Measurements from ENCODE around the gene TCF19. TPM values are rescaled to one million over a fixed set of nuclear protein-coding genes. Genes with fewer than 3 reads are reported as not detected.

TCF19 gene
- total RNA-seq, 1 experiment from 2014 or later = 49.5 TPM

GRCh38 chr6:31122791-31123706 lies 35.3 kb upstream of the TCF19 start:
- intact Hi-C loops (cut with micrococcal nuclease; ENCODE audit: unreplicated experiment) = no loop called here
- Mint-ChIP-seq H3K27me3 (ENCODE audit: unreplicated experiment) (no peaks in the 10 kb centered on the region), H3K27ac (ENCODE audit: unreplicated experiment) (peak overlapping the region; percentile 91), H3K36me3 (ENCODE audit: insufficient read depth, unreplicated experiment) (peaks cover 39% of the 10 kb centered on the region), H3K4me3 (ENCODE audit: low read depth, unreplicated experiment) (peak overlapping the region; percentile 42), H3K9me3 (ENCODE audit: low read depth, unreplicated experiment) (no peaks in the 10 kb centered on the region), H3K4me1 (ENCODE audit: low read depth, unreplicated experiment) (peaks cover 56% of the 10 kb centered on the region)
- BruUV-seq (replicated peaks) = no TSS peak
- DNase-seq = peak; percentile 99
- CTCF ChIA-PET = interaction anchor here (0.9 kb wide), 1 partner anchor 21 kb away, joined by 4 read pairs; no protein-coding TSS in a partner anchor
- TF ChIP-seq, protein P1, sequence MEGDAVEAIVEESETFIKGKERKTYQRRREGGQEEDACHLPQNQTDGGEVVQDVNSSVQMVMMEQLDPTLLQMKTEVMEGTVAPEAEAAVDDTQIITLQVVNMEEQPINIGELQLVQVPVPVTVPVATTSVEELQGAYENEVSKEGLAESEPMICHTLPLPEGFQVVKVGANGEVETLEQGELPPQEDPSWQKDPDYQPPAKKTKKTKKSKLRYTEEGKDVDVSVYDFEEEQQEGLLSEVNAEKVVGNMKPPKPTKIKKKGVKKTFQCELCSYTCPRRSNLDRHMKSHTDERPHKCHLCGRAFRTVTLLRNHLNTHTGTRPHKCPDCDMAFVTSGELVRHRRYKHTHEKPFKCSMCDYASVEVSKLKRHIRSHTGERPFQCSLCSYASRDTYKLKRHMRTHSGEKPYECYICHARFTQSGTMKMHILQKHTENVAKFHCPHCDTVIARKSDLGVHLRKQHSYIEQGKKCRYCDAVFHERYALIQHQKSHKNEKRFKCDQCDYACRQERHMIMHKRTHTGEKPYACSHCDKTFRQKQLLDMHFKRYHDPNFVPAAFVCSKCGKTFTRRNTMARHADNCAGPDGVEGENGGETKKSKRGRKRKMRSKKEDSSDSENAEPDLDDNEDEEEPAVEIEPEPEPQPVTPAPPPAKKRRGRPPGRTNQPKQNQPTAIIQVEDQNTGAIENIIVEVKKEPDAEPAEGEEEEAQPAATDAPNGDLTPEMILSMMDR (IDR thresholded peaks at IDR 0.05; ENCODE audit: unreplicated experiment) = no peak

GRCh38 chr6:31125162-31125561 lies 33.2 kb upstream of the TCF19 start:
- H3K27ac Mint-ChIP-seq (ENCODE audit: unreplicated experiment) = peak overlapping the region; percentile 56
- DNase-seq = peak; percentile 88

DNA sequence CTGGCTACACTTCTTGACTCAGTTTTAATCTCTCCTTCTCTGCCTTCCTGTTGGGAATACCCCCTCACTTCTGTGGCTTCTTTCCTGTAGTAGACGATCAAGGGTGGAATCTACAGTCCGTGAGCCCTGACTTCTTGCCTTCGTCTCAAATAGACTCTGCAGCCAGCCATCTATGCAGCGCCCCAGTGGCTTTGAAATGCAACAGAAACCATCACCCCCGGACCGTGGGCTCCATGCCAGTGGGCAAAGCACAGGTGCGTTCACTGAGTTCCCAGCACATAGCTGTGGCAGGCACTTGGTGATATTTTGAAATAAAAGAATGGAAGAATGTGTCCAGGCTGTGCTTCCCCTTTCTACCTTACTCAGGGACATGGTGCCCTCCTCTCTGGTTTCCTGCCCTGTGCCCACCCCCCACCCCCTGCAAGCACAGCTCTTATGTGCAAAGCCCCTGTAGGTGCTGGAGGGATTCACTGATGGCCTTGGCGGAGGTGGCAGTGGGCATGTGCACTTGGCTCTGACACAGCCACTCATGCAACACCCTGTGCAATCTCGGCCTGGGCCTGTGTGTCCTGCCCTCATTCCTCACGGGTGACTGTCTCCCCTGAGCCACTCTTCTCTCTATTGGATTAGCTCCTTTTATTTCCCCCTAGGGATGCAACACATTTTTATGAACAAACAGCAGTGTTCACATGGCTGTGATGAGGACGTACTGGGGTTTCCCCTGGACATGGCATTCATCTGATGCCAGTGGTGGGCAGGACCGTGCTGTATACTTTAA lies 32.6 kb upstream of the TCF19 start:
- DNase-seq = peak; percentile 67
- H3K4me1 Mint-ChIP-seq (ENCODE audit: low read depth, unreplicated experiment) = peaks cover 59% of the 10 kb centered on the region
- no peaks in the 10 kb centered on the region for H3K27me3 Mint-ChIP-seq (ENCODE audit: unreplicated experiment)
- no peaks in the 10 kb centered on the region for H3K9me3 Mint-ChIP-seq (ENCODE audit: low read depth, unreplicated experiment)
- H3K36me3 Mint-ChIP-seq (ENCODE audit: insufficient read depth, unreplicated experiment) = peaks cover 41% of the 10 kb centered on the region
- H3K4me3 Mint-ChIP-seq (ENCODE audit: low read depth, unreplicated experiment) = peak overlapping the region; percentile 15
- TF ChIP-seq, protein P1 (IDR thresholded peaks at IDR 0.05; ENCODE audit: unreplicated experiment) = no peak
- peak overlapping the region; percentile 56 for H3K27ac Mint-ChIP-seq (ENCODE audit: unreplicated experiment)
- CTCF ChIA-PET = interaction anchor here (0.6 to 3.7 kb wide), 13 partner anchors 10 to 241 kb away, joined by 3 to 20 read pairs (median 5); partner anchors contain the start of genes PSORS1C1 and TCF19
- intact Hi-C loops (cut with micrococcal nuclease; ENCODE audit: unreplicated experiment) = loop anchor here (5.0 kb wide), 1 partner anchor 208 kb away; no protein-coding TSS in a partner anchor
- BruUV-seq (replicated peaks) = no TSS peak

More at GRCh38 chr6:31125162-31125561, 33.2 kb upstream of the TCF19 start:
- TF ChIP-seq, protein P1 (IDR thresholded peaks at IDR 0.05; ENCODE audit: unreplicated experiment) = no peak
- H3K4me3 Mint-ChIP-seq (ENCODE audit: low read depth, unreplicated experiment) = peak overlapping the region; percentile 15
- CTCF ChIA-PET = interaction anchor here (0.7 to 3.7 kb wide), 9 partner anchors 10 to 241 kb away, joined by 3 to 20 read pairs (median 4); partner anchors contain the start of gene PSORS1C1
- peaks cover 41% of the 10 kb centered on the region for H3K36me3 Mint-ChIP-seq (ENCODE audit: insufficient read depth, unreplicated experiment)
- H3K9me3 Mint-ChIP-seq (ENCODE audit: low read depth, unreplicated experiment) = no peaks in the 10 kb centered on the region
- H3K4me1 Mint-ChIP-seq (ENCODE audit: low read depth, unreplicated experiment) = peaks cover 59% of the 10 kb centered on the region
- no TSS peak for BruUV-seq (replicated peaks)
- intact Hi-C loops (cut with micrococcal nuclease; ENCODE audit: unreplicated experiment) = loop anchor here (5.0 kb wide), 1 partner anchor 208 kb away; no protein-coding TSS in a partner anchor
- no peaks in the 10 kb centered on the region for H3K27me3 Mint-ChIP-seq (ENCODE audit: unreplicated experiment)

Measured in Calu3 (cell line).